NCI-H1436 (cell line): ENCODE measurements around the gene UBXN11.
A peak's percentile ranks its signal among the peaks of the same experiment; 100 is the strongest.

ENCODE experiments used
- DNase-seq: peaks from one replicate; lab custom pipeline; 2025; lab: John Stamatoyannopoulos, UW

The UBXN11 gene

GRCh38 chr1:26285366-26286063 lies 20.9 kb downstream of the UBXN11 start:
- peak; percentile 16 for DNase-seq

- peak; percentile 10 for DNase-seq
Measured at GRCh38 chr1:26284597-26285347, 21.7 kb downstream of the UBXN11 start.

- DNase-seq: no peak
Measured at GRCh38 chr1:26283871-26284596, 22.4 kb downstream of the UBXN11 start.

GRCh38 chr1:26283279-26283853 lies 23.1 kb downstream of the UBXN11 start:
- DNase-seq: no peak

GRCh38 chr1:26282401-26282918 lies 24.0 kb downstream of the UBXN11 start:
- no peak for DNase-seq

- no peak for DNase-seq
Measured at GRCh38 chr1:26281971-26282370, 24.5 kb downstream of the UBXN11 start.

GRCh38 chr1:26281091-26281958 lies 25.1 kb downstream of the UBXN11 start:
- no peak for DNase-seq

GRCh38 chr1:26280333-26281042 lies 25.9 kb downstream of the UBXN11 start:
- DNase-seq: no peak

GRCh38 chr1:26279456-26280332 lies 26.7 kb downstream of the UBXN11 start, which contains the start of gene SH3BGRL3:
Gene SH3BGRL3 (plus strand): TSS chr1:26280086. CDS start chr1:26280156, 70 bp downstream.
- DNase-seq: peak; percentile 75

- DNase-seq: no peak
Measured at GRCh38 chr1:26278724-26279455, 27.5 kb downstream of the UBXN11 start.

GRCh38 chr1:26278303-26278702 lies 28.1 kb downstream of the UBXN11 start:
- DNase-seq: no peak

- DNase-seq: no peak
Measured at GRCh38 chr1:26277719-26278118, 28.7 kb downstream of the UBXN11 start.

GRCh38 chr1:26277261-26277661 lies 29.2 kb downstream of the UBXN11 start:
- no peak for DNase-seq

GRCh38 chr1:26276432-26276838 lies 30.0 kb downstream of the UBXN11 start:
- no peak for DNase-seq

- DNase-seq: peak; percentile 39
Measured at GRCh38 chr1:26275580-26276431, 30.6 kb downstream of the UBXN11 start.

GRCh38 chr1:26274801-26275425 lies 31.5 kb downstream of the UBXN11 start:
- DNase-seq: no peak

GRCh38 chr1:26269198-26269550 lies 37.3 kb downstream of the UBXN11 start:
- no peak for DNase-seq
